SK-MEL-5 (cell line): ENCODE results near the gene CD164. TPM values are rescaled to one million over a fixed set of nuclear protein-coding genes. Genes with fewer than 3 reads are reported as not detected.

Experiments used
- DNase-seq: peaks from one replicate; pipeline ENCODE4 v3.0.0-alpha.2; 2016; ENCODE audit warnings: low read depth, low spot score
- in situ Hi-C: cut with HindIII; loops from 2 replicates; pipeline ENCODE4 v1.10.0; 2016; ENCODE audit warnings: low sequenced_read_pairs, high pct_unique_total_duplicates, low pct_unique_long_range_greater_than_20kb
- polyA plus RNA-seq, 2 experiments: library from polyadenylated mRNA; depleted of rRNA; stranded (reverse); fragments of >200 nt; gene quantifications; 2 replicates each; pipeline ENCODE4 v1.2.3, GENCODE V29; 2015
- total RNA-seq: library from RNA; depleted of rRNA; stranded (reverse); fragments of >200 nt; shearing (Covaris generic); gene quantifications from 2 replicates; pipeline ENCODE4 v1.2.3, GENCODE V29; 2014; rRNA removed

The CD164 gene
- total RNA-seq, result 202 and 217 TPM in 2 replicates
- 190 and 228 TPM in 2 replicates for polyA plus RNA-seq (2015; cell fraction: cytosol; rRNA removed)
- polyA plus RNA-seq (2015; cell fraction: nucleus; rRNA removed), result 170 and 188 TPM in 2 replicates

GRCh38 chr6:109381747-109382575 lies at the start of gene CD164:
TSS of gene CD164 (minus strand) at chr6:109382467. CDS start at chr6:109382378, 89 bp downstream.
- in situ Hi-C loops, result no loop called here
- peak; percentile 87 for DNase-seq

GRCh38 chr6:109429496-109429895 lies 47.2 kb upstream of the CD164 start:
- no peak for DNase-seq
- in situ Hi-C loops, result no loop called here

GRCh38 chr6:109428889-109429477 lies 46.7 kb upstream of the CD164 start:
- in situ Hi-C loops, result no loop called here
- no peak for DNase-seq

- DNase-seq, result no peak
- in situ Hi-C loops, result no loop called here
Observed at GRCh38 chr6:109424946-109425345, 42.7 kb upstream of the CD164 start.

GRCh38 chr6:109421184-109421583 lies 38.9 kb upstream of the CD164 start:
- in situ Hi-C loops, result no loop called here
- no peak for DNase-seq

GRCh38 chr6:109420751-109421150 lies 38.5 kb upstream of the CD164 start:
- in situ Hi-C loops, result no loop called here
- DNase-seq, result no peak

GRCh38 chr6:109417646-109418045 lies 35.4 kb upstream of the CD164 start:
- in situ Hi-C loops, result no loop called here
- DNase-seq, result no peak

- in situ Hi-C loops, result no loop called here
- no peak for DNase-seq
Observed at GRCh38 chr6:109411034-109411433, 28.8 kb upstream of the CD164 start.

GRCh38 chr6:109406196-109406595 lies 23.9 kb upstream of the CD164 start:
- in situ Hi-C loops, result no loop called here
- no peak for DNase-seq

- in situ Hi-C loops, result no loop called here
- DNase-seq, result peak; percentile 51
Observed at GRCh38 chr6:109397020-109397419, 14.8 kb upstream of the CD164 start.

GRCh38 chr6:109396046-109396718 lies 13.9 kb upstream of the CD164 start:
- no peak for DNase-seq
- in situ Hi-C loops, result no loop called here

GRCh38 chr6:109393886-109394281 lies 11.6 kb upstream of the CD164 start:
- no peak for DNase-seq
- in situ Hi-C loops, result no loop called here

- in situ Hi-C loops, result no loop called here
- no peak for DNase-seq
Observed at GRCh38 chr6:109393157-109393885, 11.1 kb upstream of the CD164 start.

GRCh38 chr6:109389650-109390274 lies 7.5 kb upstream of the CD164 start:
- in situ Hi-C loops, result no loop called here
- no peak for DNase-seq

- in situ Hi-C loops, result no loop called here
Observed at GRCh38 chr6:109388265-109388664, 6.0 kb upstream of the CD164 start.

GRCh38 chr6:109383438-109383940 lies 1.2 kb upstream of the CD164 start:
- in situ Hi-C loops, result no loop called here
- peak; percentile 36 for DNase-seq

More at GRCh38 chr6:109388265-109388664, 6.0 kb upstream of the CD164 start:
- DNase-seq, result no peak
